Measurements from ENCODE around the gene MAPT. TPM values are rescaled to one million over a fixed set of nuclear protein-coding genes. Genes with fewer than 3 reads are reported as not detected.

MAPT gene
- total and polyA plus RNA-seq, 2 of the 13 experiments (the other 11 are each of a cell fraction or from before 2014, with no cell fraction given) = 2.1 to 2.8 TPM

- H3K9ac ChIP-seq (ENCODE audit: insufficient read depth, low read depth, low read length) = no peak overlapping the region
- no peaks in the 10 kb centered on the region for H3K79me2 ChIP-seq (ENCODE audit: insufficient read depth, low read length)
- no peak overlapping the region for H3K27ac ChIP-seq (ENCODE audit: extremely low read length, insufficient read depth, low read length)
- H4K20me1 ChIP-seq (ENCODE audit: insufficient read depth, low read length) = no peaks in the 10 kb centered on the region; the same call in 1 of the 2 replicates
- peak overlapping the region; percentile 56; the same call in 1 of the 2 replicates for H3K4me2 ChIP-seq (ENCODE audit: low read depth, low read length)
- in situ Hi-C loops (cut with HindIII; ENCODE audit: extremely low pct_ligation_motif_present, low pct_unique_long_range_greater_than_20kb) (no loop called here), intact Hi-C loops (cut with micrococcal nuclease; ENCODE audit: unreplicated experiment) (no loop called here)
- DNase-seq (ENCODE audit: low spot score) = no peak
- H2AFZ ChIP-seq (ENCODE audit: low read length) = no peak overlapping the region
- H3K4me3 ChIP-seq (replicated peaks in 1 of 3; ENCODE audit: insufficient read depth in 1 of 3, low read depth in 2 of 3, low read length in 3 of 3) = no peak overlapping the region
- ChIA-PET CTCF (ENCODE audit: low intra/inter-chr PET ratio, low total read pairs) (no interaction called here), POLR2A (interaction anchor here (4.2 kb wide), 1 partner anchor 9 kb away, joined by 61 read pairs; no protein-coding TSS in a partner anchor)
- no peaks in the 10 kb centered on the region for H3K27me3 ChIP-seq (ENCODE audit: control insufficient read depth in 1 of 2, insufficient read depth in 2 of 2, low read length in 2 of 2)
- TF ChIP-seq STAT5B (CRISPR knock-in tag; IDR thresholded peaks at IDR 0.05) = no peak
- TF ChIP-seq ETV5 (CRISPR knock-in tag; IDR thresholded peaks at IDR 0.05; ENCODE audit: borderline replicate concordance) = no peak
- BruUV-seq (replicated peaks) = no TSS peak
- no peak for ATAC-seq
- H3K9me3 ChIP-seq (ENCODE audit: low read length) = no peaks in the 10 kb centered on the region
- peaks cover 62% of the 10 kb centered on the region for H3K4me1 ChIP-seq (ENCODE audit: insufficient read depth, low read length)
- no peak for FAIRE-seq
- peaks cover 0 to 3% of the 10 kb centered on the region in 2 experiments; a peak in 1 of 5 replicates for H3K36me3 ChIP-seq (replicated peaks in 1 of 2; ENCODE audit: control insufficient read depth in 1 of 2, insufficient read depth in 2 of 2, low read length in 2 of 2)
Measured at GRCh38 chr17:45925311-45925710, 31.0 kb downstream of the MAPT start.

GRCh38 chr17:45927247-45927646 lies 32.9 kb downstream of the MAPT start:
- H3K9me3 ChIP-seq (ENCODE audit: low read length) = no peaks in the 10 kb centered on the region
- no TSS peak for BruUV-seq (replicated peaks)
- no peaks in the 10 kb centered on the region; the same call in 1 of the 2 replicates for H4K20me1 ChIP-seq (ENCODE audit: insufficient read depth, low read length)
- H2AFZ ChIP-seq (ENCODE audit: low read length) = no peak overlapping the region
- no peak for FAIRE-seq
- ChIA-PET CTCF (ENCODE audit: low intra/inter-chr PET ratio, low total read pairs) (no interaction called here), POLR2A (interaction anchor here (0.7 to 4.2 kb wide), 2 partner anchors 7 to 610 kb away, joined by 4 to 61 read pairs; partner anchors contain the start of gene MAP3K14)
- H3K27ac ChIP-seq (ENCODE audit: extremely low read length, insufficient read depth, low read length) = no peak overlapping the region
- H3K79me2 ChIP-seq (ENCODE audit: insufficient read depth, low read length) = no peaks in the 10 kb centered on the region
- intact Hi-C loops (cut with micrococcal nuclease; ENCODE audit: unreplicated experiment) (no loop called here), in situ Hi-C loops (cut with HindIII; ENCODE audit: extremely low pct_ligation_motif_present, low pct_unique_long_range_greater_than_20kb) (no loop called here)
- H3K9ac ChIP-seq (ENCODE audit: insufficient read depth, low read depth, low read length) = no peak overlapping the region
- no peak overlapping the region for H3K4me3 ChIP-seq (replicated peaks in 1 of 3; ENCODE audit: insufficient read depth in 1 of 3, low read depth in 2 of 3, low read length in 3 of 3)
- H3K36me3 ChIP-seq (replicated peaks in 1 of 2; ENCODE audit: control insufficient read depth in 1 of 2, insufficient read depth in 2 of 2, low read length in 2 of 2) = peaks cover 0 to 4% of the 10 kb centered on the region in 2 experiments; a peak in 1 of 5 replicates
- no peak for DNase-seq (ENCODE audit: low spot score)
- H3K4me2 ChIP-seq (ENCODE audit: low read depth, low read length) = 0 out of 2 replicates have a peak overlapping the region, but pooled peaks have one; percentile 1
- peaks cover 70% of the 10 kb centered on the region for H3K4me1 ChIP-seq (ENCODE audit: insufficient read depth, low read length)
- H3K27me3 ChIP-seq (ENCODE audit: control insufficient read depth in 1 of 2, insufficient read depth in 2 of 2, low read length in 2 of 2) = no peaks in the 10 kb centered on the region
- WGBS (ENCODE audit: low lambda C conversion rate) = 48% methylated on average over 4 of the region's 4 CpGs
- TF ChIP-seq HNF4A (CRISPR knock-in tag; IDR thresholded peaks at IDR 0.05) (peak; percentile 45), MAFG (CRISPR knock-in tag; IDR thresholded peaks at IDR 0.05) (peak; percentile 22; the same call in 1 of the 2 replicates), MAFF (IDR thresholded peaks at IDR 0.05; ENCODE audit: low read depth, low read length) (peak; percentile 48), MAFK (conservative IDR thresholded peaks at IDR 0.05 in 1 of 2, IDR thresholded peaks at IDR 0.05 in 1 of 2; ENCODE audit: low read length in 2 of 2) (peak; percentile 27 to 48; a peak in 2 of 4 replicates), ZNF256 (CRISPR knock-in tag; conservative IDR thresholded peaks at IDR 0.05) (no peak), ZNF207 (IDR thresholded peaks at IDR 0.05; ENCODE audit: borderline replicate concordance) (no peak)
- no peak for ATAC-seq

Measured in HepG2 (cell line).